Activated CD8-positive, alpha-beta memory T cell treated with anti-CD3 and anti-CD28 coated beads, Interleukin-2, amount 50 U/mL, for 1 hour (primary cell): ENCODE results near the gene ALKBH5.
A peak's percentile ranks its signal among the peaks of the same experiment; 100 is the strongest.
"Not testable (repeated sequence)": the region's sequence is repeated elsewhere in the genome, so short reads cannot be mapped to it uniquely, and the experiment has no call there.

Experiments used
- DNase-seq: peaks from one replicate; pipeline ENCODE4 v3.0.0-alpha.2; 2020; ENCODE audit errors: extremely low read depth

ALKBH5 gene

GRCh38 chr17:18185832-18186626 lies 2.4 kb downstream of the ALKBH5 start:
- no peak for DNase-seq

DNA sequence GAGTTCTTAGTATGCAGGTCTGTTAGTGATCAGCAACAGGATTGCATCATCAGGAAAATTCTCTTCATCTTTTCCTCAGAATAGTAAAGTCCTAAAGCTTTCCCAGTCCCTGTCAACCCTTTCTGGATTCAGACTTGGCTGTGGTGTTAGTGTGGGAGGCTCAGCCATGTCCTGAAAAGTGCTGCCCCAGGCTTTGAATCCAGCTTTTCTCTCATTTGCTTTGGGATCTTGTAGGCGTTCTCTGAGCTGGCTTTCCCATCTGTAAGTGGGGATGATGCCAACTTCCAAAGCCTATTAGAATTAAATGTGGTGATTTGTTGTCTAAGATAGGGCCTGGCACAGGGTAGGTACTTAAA lies 3.0 kb downstream of the ALKBH5 start:
- DNase-seq: no peak

DNA sequence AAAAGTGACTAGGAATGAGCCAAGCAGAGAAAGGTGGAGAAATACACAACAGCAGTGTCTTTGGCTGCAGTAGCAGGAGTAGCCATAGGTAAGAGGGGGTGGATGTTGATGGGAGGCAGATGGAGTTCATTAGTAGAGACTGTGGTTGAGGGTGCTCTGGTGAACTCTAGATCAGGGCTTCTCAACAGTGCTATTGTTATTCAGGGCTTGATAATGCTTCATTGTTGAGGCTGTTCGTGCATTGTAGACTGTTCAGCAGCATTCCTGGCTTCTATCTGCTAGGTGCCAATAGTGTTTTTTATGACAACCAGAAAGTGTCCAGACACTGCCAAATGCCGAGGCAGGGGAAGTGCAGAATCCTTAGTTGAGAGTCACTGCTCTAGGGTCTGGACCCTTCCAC lies 3.6 kb downstream of the ALKBH5 start:
- DNase-seq: no peak

- no peak for DNase-seq
Observed at GRCh38 chr17:18187821-18188761, 4.5 kb downstream of the ALKBH5 start.

- DNase-seq: no peak
Observed at GRCh38 chr17:18190628-18191235, 7.1 kb downstream of the ALKBH5 start.

- DNase-seq: no peak
Observed at GRCh38 chr17:18191236-18191667, 7.6 kb downstream of the ALKBH5 start.

GRCh38 chr17:18191967-18192366 lies 8.3 kb downstream of the ALKBH5 start:
- DNase-seq: no peak

- DNase-seq: no peak
Observed at GRCh38 chr17:18194394-18194793, 10.8 kb downstream of the ALKBH5 start.

DNA sequence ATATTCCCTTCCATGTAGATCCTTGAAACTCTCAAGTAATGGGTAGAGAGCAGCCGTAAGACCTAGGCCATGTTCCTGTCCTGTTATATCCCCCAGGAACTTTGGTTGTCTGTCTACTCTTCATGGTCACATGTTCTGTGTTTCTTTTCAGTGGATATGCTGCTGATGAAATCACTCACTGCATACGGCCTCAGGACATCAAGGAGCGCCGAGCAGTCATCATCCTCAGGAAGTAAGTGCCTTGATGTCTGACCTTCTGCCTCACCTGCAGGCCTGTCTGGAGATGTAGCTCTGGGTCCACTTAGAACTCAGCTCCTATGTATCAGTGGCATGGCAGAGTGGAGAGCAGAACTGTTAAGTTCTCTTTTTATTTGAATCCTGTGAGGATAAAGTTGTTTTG lies 11.2 kb downstream of the ALKBH5 start:
- DNase-seq: no peak

DNA sequence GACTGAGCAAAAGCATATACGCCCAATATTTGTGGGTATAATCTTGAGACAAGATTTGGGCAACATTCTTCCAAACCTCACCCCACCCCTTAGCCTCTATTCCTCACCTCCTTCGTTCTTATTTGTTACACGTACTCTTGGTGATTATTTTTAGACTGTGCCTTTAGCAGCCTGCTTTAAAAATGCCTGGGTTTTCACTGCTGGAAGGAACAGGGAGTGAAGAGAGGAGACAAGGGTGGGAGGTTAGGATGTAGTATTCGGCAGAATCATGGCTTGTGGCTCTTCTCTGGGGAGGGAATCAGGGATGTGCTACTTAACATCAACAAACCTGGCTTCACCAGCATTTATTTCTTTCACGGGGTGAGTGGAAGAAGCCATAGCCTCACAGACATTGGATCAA lies 11.6 kb downstream of the ALKBH5 start:
- DNase-seq: no peak

GRCh38 chr17:18197535-18198194 lies 14.0 kb downstream of the ALKBH5 start:
- DNase-seq: no peak

DNA sequence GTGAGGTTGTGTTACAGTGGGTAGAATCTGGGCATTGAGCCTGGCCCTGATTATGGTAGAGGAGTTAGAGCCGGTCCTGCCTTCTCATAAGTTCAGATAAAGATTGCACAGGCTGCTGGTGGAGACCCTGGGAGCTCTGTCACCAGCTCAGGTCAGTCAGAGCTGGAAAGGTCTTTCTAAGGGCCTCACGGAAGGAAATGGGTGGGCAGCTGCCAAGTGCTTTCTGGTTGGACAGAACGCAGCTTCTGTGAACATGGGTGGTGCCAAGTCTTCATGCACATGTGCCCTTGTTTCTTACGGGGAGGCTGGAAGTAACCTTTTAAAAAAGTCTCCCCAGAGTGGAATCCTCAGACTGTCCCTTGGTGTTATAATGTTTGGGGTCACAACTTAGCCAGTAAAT lies 14.9 kb downstream of the ALKBH5 start:
- no peak for DNase-seq

DNA sequence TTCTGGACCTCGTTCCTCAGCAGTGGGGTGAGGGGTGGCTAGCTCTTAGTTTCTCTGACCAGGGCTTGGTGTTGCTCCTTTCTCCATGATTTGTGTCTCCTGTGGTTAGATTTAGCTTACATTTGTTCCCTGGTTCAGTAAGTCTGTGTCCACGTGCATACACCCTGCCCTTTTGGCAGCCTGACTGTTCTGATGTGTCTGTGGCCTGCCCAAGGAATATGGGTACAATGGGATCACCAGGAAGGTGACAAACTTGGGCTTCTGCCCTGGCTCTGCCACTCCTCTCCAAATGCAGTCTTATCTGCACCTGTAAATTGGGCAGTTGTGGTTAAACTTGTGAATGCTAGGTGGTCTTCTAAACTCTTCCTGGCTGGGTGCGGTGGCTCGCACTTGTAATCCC lies 17.5 kb downstream of the ALKBH5 start:
- no peak for DNase-seq

- DNase-seq: no peak
Observed at GRCh38 chr17:18203308-18203707, 19.7 kb downstream of the ALKBH5 start.

DNA sequence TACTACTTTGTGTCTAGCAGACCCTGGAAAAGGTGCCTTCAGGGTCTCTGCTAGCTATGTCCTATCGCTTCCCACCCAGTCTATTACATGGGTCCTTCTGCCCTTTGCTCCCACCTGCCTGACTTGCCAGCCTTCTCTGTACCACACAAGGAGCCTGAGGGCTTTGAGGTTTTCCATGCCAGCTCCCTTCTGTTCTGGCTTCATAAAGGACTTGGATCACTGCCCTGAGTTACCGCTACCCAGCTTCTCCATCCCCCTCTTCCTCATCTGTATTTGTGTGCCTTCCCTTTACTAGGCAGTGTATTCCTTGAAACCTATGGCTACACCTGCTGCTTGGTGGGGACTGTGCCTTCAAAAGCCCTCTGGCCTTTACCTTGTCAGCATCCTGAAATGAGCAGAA lies 22.2 kb downstream of the ALKBH5 start:
- DNase-seq: no peak

DNA sequence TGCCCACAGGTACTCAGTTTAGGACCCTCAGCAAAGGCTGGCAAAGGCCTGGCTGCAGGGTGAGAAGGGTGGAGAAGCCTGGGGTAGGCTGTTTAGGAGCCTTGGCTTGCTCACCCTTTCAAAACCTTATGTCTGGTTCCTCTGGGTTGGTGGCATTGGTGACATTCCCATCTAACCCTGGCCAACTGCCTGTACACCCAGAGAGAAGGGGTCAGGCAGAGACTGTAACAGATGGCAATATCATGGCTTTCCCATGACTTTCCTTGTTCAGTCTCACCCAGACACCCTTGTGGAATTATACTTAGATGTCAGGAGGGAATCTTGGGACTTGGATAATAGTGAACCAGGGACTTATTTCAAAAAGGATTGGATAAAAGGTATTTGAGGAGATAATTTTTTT lies 23.3 kb downstream of the ALKBH5 start:
- DNase-seq: no peak

GRCh38 chr17:18208092-18208491 lies 24.5 kb downstream of the ALKBH5 start:
- no peak for DNase-seq

- no peak for DNase-seq
Observed at GRCh38 chr17:18213666-18214270, 30.1 kb downstream of the ALKBH5 start.

- not testable (repeated sequence) for DNase-seq
Observed at GRCh38 chr17:18216906-18217305, 33.3 kb downstream of the ALKBH5 start.

GRCh38 chr17:18217412-18218015 lies 33.9 kb downstream of the ALKBH5 start:
- peak; percentile 26 for DNase-seq

- DNase-seq: no peak
Observed at GRCh38 chr17:18218756-18219415, 35.3 kb downstream of the ALKBH5 start.
